AML-193 (cell line): Measurements from ENCODE around the gene MCM9.
"Not testable (repeated sequence)": the region's sequence is repeated elsewhere in the genome, so short reads cannot be mapped to it uniquely, and the experiment has no call there.

Experiments
- DNase-seq, 2 experiments: peaks; one replicate each; lab custom pipeline; 2025; lab: John Stamatoyannopoulos, UW

The MCM9 gene

DNA sequence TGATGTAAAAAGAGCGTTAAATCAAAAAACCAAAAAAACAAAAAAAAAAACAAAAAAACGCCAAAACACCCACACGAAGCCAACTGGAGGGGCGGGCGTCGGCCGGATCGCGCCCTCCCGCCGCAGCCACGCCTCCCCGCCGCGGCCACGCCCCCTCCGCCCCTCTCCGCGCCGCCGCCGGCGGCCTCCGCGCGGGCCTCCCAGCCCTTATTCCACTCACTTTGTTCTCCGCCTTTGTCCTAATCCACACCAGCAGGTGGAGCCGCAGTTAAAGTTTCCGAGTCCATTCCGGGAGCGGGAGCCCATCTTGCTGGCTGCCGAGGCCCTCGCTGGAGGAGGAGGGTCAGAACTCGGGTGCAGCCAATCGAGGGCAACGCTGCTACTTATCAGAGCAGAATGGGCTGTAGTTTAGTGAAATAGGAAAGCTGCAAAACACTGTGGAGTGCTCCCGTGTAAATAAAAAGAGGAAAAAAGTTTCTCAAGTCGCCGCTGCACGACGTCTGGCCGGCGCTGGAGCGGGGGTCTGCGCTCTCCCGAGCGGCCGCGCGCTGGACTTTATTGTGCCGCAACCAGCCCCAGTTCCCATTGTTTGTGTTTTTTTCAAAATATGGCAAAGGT, 41.0 kb downstream of the MCM9 start, which contains the start of gene ASF1A:
Gene ASF1A, plus strand, starts transcription at position 346 of the 618 bp plus-strand sequence. Its CDS starts 262 bp downstream, at position 608.
- DNase-seq = peak; percentile 99

DNA sequence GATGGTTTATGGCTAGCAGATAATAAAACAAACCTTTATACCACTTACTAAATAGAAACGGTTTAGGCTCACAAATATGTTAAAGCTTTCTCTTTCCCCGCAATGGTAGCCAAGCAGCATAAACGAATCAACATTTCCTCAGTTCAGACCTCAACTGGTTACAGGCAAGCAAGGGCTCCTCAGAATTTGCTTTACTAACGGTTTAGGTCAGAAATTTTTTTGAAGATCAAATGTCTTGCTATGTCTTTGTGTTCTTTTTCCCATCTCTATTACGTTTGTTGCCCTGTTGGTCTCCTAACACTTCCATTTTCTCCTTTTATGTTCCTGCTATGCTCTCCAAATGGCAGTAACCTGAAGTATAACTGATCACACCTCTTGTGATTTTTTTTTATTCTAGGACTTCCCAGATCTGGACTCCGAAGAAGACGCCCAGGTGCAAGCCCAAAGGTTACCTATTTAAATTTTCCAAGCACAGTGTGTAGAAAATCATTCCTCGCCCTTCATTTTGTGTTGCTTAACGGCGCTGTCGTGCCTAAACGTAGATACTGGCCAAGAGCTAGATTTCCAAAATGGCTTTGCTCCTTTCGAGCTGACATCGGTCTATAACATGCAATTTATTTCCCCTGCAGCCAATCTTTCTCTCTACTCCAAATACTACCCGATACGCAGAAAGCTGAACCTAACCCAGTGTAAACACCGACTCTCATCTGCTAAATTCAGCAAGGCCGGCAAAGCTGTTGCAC, 41.7 kb downstream of the MCM9 start:
- DNase-seq = peak; percentile 67 to 72

DNA sequence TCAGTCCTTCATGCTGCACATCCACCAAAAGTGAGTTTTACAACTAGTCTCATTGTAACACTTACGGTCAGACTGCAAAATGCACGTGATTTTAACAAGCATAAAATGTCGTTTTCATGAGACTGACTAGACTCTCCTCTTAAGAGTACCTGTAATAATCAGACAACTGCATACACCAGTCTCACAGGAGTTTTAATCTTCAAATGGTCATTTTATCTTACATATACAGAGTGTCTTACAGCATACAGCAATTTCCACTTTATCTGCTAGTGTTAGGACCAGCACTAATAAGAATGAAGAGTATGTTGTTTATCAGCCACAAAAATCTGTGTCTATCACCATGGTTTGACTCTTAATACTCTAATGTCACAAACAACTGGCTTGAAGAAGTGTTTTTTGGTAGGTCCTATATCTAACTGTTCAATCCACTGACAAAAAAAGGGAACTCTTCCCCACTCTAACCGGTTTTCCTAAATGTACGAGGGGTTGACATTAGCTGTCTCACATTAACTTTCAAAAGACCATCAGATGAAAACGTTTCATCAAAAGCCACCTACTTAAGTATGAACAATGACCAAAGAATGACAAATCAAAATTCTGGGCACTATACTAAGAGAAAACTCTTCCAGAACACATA, 42.5 kb downstream of the MCM9 start:
- DNase-seq = no peak

DNA sequence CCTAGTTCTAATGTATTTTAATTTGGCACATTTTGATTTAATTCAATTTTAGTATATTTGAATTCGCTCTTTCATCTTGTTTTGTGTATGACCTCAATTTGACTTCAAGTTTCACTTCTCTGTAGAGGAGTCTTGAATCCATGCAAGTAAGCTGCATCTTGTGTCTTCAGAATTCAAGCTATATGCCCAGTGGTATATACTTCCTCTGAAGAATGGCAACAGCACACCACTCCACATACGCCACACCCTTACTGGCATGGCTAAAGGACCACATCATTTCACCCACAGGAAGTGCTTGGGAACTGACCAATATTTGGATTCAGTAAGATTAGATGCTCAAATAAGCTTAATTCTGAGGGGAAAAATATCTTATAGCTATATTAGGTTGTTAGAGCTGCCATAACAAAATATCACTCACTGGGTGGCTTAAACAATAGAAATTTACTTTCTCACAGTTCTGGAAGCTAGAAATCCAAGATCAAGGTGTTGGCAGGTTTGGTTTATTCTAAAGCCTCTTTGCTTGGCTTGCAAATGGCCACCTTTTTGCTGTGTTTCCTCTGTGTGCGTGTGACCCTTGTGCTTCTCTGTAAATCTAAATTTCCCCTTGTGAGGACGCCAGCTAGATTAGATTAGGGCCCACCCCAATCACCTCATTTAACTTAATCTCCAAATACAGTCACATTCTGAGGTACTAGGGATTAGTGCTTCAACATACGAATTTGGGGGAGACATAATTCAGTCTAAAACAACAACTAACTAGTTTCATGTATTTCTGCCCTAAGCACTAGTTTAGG, 43.8 kb downstream of the MCM9 start:
- DNase-seq = no peak

DNA sequence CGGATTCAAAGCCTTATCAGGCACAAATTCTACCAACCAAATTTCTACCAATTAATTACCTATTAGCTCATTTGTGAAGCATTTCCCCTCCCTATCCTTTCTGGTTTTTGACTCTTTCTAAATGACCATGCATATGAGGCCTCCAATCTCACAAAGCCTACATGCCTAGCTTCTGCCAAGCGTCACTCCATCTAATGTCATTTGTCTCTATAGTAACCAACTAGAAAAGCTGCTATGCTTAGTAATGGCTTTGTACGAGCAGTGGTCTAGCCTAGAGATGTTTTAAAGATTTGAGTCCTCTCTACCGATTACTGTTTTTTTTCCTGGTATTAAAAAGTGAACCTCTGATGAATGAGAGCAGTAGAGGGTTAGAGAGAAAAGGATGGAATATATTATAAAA, 45.8 kb downstream of the MCM9 start:
- no peak for DNase-seq

DNA sequence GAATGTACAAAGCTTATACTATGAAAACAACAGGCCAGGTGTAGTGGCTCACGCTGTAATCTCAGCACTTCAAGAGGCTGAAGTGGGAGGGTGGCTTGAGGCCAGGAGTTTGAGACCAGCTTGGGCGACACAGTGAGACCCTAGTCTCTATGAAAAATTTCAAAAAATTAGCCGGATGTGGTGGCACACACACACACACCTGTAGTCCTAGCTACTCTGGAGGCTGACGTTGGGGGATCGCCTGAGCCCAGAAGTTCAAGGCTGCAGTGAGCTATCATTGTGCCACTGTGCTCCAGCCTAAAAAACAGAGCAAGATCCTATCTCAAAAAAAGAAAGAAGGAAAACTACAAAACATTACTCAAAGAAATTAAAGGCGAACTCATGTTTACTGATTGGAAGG, 48.3 kb downstream of the MCM9 start:
- DNase-seq = no peak

DNA sequence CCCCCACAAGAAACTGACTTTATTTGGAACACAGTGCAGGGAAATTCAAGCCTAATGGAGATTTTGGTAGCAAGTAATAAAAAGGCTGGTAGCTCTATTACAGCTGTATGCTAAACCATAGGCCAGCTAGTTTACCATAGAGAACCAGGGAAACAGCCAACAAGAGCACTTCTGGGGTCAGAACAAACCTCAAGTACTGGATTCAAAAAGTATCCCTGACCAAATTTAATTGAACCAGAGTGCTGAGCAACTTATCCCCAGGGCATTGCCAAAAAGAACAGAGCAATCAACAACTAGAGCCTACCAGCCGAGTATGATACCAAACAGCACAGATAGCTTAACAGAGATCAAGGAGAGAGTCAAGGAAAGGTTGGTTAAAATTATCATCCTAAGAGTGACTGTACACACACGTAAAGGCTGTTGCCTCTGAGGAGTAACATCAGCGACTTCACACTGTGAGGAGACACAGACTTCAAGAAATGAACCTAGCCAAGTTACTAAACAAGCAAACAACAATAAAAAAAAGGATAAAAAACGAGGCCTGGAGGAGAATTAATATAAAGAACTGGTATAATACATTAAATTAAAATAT, 52.5 kb downstream of the MCM9 start:
- no peak for DNase-seq

DNA sequence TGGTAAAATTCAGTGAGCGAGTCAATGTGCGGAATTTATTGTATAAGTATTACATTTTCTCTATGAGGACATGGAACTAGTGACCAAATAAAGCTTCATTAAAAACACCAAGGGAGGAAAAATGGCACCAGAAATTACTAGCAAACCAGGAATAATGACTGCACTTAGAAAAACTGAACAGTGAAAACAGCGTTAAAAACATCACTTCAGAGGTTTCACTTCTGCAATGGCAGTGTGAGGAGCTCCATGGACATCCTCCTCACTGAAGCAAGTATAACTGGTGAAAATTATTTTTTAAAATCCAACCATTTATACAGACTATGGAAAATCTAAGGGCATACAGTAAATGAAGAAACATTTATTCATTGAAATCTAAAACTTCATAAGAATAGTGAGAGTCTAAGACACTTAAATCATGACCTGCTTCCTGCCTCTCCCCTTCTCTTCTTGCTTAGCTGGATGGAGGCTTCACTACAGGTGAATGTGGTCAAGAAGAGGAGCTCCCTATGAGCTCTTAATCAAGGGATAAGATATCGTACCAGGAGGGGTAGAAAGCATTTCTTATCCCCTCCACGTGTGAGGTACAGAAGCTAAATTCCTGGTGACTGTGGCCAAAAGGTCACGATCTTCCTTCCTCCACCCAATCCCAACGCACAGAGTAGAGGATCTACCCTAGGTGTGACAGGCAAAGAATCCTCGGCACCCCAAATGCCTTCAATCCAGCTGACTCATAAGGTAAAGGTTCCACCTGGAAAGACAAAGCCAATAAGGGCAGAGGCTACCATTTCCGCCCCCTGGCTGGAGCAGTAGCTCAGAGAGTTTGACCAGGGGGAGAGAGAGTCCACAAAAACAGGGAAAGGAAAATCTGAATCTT, 53.3 kb downstream of the MCM9 start:
- DNase-seq = no peak

DNA sequence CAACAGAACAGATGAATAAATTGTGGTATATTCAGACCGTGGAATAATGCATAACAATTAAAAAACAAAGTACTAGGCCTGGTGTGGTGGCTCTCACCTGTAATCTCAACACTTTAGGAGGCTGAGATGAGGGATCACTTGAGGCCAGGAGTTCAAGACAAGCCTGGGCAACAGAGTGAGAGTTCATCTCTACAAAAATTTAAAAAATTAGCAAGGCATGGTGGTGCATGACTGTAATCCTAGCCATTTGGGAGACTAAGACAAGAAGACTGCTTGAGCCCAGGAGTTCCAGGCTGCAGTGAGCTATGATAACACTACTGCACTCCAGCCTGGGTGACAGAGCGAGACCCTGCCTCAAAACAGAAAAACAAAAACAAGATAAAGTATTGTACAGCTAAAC, 57.2 kb downstream of the MCM9 start:
- DNase-seq = no peak

DNA sequence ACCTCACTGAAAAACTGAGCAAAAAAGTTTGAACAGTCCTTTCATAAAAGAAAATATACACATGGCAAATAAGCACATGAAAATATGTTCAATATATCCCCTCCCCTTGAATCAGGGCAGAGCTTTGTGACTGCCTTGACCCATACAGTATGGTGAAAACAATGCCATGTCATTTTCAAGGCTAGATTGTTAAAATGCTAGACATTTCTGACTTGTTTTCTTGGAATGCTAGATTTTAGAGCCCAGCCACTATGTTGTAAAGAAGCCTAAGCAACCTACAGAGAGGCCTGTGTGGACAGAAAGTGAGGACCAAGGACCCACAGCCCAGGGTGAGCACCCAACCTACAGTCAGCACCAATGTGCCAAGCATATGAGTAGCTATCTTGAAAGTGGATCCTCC, 58.1 kb downstream of the MCM9 start:
- no peak for DNase-seq

DNA sequence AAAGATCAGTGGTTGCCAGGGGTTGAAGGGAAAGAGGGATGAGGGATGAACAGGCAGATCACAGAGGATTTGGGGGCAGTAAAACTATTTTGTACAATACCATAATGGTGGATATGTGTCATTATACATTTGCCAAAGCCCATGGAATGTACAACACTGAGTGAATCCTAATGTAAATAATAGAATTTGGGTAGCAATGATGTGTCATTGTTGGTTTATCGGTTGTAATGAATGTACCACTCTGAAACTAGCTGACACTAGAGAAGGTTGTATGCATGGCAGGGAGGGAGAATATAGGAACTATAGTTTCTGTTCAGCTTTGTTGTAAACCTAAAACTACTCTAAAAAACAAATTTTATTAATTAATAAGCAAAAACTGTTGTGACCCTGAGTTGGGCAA, 58.8 kb downstream of the MCM9 start:
- no peak for DNase-seq

DNA sequence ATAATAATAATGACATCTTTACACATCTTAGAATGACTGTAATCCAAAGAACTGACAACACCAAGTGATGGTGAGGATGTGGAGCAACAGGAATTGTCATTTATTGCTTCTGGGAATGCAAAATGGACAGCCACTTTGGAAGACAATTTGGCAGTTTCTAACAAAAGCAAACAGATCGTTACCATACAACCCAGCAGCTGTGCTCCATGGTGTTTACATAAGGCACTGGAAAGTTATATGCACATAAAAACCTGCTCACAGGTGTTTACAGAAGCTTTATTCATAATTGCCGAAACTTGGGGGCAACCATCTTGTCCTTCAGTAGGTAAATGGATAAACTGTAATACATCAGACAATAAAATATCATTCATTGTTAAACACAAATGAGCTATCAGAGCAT, 59.3 kb downstream of the MCM9 start:
- DNase-seq = no peak

DNA sequence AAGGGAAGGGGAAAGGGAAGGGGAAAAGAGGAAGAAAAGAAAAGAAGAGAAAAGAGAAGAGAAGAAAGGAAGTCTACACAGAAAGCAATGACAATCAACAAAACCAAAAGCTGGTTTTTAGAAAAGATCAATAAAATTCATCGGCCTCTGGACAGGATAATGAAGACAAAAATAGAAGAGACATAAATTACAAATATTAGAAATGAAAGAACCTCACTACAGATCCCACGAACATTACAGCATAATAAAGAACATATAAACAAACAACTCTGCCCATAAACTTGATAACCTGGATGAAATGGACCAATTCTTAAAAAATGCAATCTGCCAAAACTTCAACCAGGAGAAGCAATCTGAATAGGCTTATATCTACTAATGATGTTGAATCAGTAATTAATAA, 61.7 kb downstream of the MCM9 start:
- DNase-seq = no peak

DNA sequence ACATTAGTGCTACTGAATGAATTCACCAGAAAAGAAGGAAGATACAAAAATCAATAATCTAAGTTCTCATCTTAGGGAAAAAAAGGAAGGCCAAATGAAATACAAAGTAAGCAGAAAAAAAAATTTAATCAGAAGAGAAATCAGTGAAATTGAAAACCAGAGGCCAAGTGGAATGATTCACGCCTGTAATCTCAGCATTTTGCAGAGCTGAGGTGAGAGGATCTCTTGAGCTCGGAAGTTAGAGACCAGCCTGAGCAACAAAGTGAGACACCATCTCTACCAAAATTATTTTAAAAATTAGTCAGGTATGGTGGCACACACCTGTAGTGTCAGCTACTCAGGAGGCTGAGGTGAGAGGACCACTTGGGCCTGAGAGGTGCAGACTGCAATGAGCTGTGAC, 62.2 kb downstream of the MCM9 start:
- DNase-seq = no peak

DNA sequence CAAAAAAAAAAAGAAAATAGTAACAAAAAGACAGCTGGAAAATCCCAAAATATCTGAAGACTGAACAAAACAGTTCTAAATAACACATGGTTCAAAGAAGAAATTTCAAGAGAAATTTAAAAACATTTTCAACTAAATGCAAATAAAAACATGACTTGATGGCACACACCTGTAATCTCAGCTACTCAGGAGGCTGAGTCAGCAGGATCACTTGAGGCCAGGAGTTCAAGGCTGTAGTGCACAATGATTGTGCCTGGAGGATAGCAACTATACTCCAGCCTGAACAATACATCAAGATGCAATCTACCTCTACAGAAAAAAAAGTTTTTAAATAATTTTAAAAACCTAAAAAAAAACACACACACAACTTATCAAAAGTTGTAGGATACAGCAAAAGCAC, 62.6 kb downstream of the MCM9 start:
- DNase-seq = no peak

DNA sequence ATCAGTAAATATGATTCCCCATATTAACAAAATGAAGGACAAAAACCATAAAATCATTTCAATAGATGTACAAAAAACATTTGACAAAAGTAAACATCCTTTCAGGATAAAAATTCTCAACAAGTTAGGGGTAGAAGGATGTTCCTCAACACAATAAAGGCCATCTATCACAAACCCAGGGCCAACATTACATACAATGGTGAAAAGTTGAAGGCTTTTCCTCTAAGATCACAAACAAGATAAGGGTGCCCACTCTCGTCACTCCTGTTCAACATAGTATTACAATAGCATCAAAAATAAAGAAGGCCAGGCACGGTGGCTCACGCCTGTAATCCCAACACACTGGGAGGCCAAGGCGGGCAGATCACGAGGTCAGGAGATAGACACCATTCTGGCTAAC, 63.6 kb downstream of the MCM9 start:
- no peak for DNase-seq

DNA sequence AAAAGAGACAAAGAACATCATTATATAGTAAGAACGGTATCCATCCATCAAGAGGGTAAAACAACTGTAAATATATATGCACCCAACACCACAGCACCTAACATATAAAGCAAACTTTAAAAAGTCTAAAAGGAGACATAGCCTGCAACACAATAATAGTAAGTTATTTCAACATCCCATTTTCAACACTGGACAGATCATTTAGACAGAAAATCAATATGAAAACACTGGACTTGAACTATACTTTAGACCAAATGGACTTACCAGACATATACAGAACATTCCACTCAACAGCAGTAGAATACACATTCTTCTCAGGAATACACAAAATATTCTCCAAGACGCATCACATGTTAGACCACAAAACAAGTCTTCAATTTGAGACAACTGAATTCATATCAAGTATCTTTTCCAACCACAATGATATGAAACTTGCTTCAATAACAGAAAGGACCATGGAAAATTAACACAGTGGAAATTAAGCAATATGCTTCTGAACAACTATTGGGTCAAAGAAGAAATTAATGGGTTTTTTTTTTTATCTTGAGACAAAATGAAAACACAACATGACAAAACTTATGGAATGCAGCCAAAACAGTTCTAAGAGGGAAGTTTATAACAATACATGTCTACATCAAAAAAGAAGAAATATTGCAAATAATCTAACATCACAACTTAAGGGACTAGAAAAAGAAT, 64.9 kb downstream of the MCM9 start:
- no peak for DNase-seq

DNA sequence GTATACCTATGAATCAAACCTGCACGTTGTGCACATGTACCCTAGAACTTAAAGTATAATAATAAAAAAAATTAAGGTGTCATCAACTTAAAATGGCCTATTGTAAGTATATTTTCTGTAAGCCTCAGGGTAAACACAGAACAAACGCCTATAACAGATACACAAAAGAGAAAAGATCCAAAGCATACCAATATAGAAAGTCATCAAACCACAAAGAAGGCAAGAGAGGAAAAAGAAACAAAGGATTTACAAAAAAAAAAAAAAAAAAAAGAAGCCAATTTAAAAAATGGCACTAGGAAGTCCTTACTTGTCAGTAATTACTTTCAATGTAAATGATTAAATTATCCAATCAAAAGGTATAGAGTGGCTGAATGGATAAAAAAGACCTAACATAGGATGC, 65.6 kb downstream of the MCM9 start:
- no peak for DNase-seq

DNA sequence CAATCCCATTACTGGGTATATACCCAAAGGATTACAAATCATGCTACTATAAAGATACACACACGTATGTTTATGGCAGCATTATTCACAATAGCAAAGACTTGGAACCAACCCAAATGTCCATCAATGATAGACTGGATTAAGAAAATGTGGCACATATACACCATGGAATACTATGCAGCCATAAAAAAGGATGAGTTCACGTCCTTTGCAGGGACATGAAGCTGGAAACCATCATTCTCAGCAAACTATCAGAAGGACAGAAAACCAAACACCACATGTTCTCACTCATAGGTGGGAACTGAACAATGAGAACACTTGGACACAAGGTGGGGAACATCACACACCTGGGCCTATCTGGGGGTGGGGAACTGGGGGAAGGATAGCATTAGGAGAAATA, 66.1 kb downstream of the MCM9 start:
- not testable (repeated sequence) for DNase-seq

DNA sequence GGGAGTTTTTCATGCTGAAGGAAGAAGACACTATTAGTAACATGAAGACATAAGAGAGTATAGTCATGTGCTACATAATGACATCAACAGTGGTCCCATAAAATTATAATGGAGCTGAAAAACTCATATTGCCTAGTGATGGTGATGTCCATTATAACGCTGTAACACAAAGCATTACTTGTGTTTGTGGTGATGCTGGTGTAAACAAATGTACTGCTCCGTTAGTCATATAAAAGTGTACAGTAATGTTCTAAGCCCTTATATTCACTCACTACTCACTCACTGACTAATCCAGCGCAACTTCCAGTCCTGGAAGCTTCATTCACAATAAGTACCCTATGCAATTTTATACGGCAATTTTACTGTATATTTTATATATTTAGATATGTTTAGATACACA, 67.8 kb downstream of the MCM9 start:
- DNase-seq = no peak

DNA sequence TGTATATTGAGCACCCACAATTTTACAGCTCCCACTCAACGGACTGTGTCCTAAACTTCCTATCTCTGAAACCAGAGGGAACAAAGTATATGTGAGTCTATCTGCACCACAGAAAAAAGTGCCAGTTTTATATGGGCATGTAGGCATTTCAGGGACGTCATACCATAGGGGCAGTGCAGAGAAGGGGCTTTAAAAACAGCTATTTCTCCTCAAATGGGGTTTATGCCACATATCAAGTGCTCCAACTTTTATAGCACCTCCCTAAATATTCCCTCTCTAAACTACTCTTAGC, 69.9 kb downstream of the MCM9 start:
- DNase-seq = no peak
